HG02970 (cell line): ENCODE results near the gene ITSN1.

Experiments used
- ATAC-seq: cut with Tn5 transposase; IDR thresholded peaks from one replicate; pipeline ENCODE4 v1.9.1; 2021; ENCODE audit warnings: mild to moderate bottlenecking, moderate library complexity, moderate number of reproducible peaks; ENCODE audit not compliant: unreplicated experiment, low FRiP score

ITSN1 gene

GRCh38 chr21:33942426-33942825 is 300.1 kb downstream of the ITSN1 start:
- no peak for ATAC-seq

DNA sequence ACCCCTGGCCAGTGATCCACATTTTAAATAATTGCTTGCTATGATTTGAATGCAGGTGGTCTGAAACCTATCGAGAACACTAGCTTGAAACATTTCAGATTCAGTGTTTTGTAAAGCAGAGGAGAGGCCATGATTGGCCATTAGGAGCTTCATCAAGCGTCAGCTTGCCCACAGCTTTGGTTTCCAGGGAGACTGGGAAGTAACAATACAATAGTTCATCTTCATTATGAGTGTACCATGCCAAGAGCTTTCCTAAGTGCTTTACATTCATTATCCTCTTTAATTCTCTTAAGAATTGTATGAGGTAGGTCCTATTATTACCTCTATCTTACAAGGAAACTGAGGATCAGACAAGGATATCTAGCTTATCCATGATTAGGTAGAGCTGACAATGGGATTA is 301.0 kb downstream of the ITSN1 start:
- ATAC-seq: no peak

- ATAC-seq: no peak
These were observed 302.0 kb downstream of the ITSN1 start for GRCh38 chr21:33944185-33944763.

GRCh38 chr21:33945652-33946270 is 303.5 kb downstream of the ITSN1 start:
- no peak for ATAC-seq

DNA sequence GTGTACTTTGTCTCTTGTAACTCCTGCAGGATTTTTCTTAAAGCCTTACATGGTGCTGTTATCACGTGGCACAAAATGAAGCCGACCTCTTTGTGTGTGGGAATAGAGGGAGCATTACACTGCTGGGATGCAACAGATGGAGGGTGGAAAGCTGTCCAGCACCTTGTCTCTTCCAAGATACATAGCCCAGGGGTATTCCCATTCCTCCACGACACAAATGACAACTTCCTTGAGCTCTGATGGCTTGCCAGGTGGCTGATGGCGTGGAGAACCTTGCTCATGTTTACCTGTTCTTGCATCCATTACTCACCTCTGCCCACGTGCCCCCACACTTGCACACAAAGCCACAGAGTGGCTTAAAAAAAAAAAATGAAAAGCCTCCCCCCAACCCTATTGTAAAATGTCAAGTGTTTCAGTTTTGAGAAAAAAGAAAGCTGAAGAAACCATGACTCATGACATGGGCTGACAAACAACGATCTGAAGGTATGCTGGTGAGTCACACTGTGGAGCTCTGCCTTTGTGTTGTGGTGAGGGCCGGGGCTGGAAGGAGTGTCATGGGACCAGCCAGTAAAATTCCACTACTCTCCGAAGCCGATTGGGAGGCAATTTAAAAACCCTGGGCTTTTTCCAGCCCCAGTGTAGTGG is 305.3 kb downstream of the ITSN1 start:
- peak; percentile 59 for ATAC-seq

DNA sequence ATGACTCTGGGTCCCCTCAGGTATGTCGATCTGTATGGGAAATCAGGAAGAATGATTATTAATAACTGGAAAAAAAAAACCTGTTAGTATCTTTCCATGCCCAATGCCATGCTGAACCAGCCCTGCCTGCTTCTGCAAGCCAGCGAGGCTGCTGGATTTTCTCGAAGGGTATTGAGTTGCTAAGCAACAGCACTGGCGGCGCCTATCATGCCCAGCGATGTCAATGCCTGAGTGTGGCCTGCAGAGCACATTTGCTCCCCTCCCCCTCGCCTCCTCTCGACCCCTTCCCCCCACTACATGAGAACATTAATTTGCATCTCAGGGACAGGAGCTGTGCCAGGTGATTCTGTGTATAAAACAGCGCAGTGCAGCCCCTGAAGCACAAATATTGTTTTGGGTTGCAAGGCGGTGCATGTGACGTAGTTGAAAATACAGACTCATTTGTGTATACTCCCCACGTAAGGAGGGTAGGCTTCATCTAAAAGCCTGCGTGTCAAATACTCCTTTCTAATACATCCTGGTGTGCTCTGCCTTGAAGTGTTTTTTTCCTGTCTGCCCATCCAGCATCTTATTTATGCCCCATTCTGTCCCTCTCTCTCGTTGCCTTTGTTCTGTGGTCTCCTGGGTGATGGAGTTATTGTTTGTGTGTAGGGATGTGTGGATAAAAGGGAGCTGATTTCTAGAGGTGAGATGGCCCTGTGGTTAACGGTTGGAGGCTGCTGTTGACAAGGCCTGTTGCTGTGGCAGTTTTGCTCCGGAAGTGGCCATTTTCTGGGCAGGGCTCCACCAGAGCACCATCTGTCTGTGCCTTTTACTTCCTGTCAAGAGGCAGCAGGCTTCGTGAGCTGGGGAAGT is 306.0 kb downstream of the ITSN1 start:
- peak; percentile 47 for ATAC-seq

DNA sequence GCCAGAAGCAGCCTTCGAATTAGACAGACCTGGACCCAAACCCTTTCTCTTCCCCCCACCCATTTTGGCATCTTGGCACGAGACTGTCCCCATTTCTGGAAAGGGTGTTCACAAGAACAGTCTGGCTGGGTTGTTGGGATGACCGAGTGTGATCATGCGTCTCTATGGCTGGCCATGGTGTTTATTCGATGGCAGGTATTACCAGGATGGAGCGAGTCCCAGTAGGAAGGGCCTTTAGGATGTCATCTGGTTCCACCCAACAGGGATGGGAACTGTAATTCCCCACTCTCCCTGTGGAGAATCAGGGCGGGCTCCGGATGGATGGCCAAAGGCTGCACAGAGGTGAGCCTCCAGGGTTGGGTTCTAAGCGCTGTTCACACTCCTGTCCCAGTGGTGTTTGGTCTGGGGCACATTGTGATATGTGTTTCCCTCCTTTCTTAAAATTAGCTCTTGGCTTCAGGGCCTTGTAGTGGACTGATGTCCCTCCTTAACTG is 306.7 kb downstream of the ITSN1 start:
- no peak for ATAC-seq
